H9 (cell line): Measurements from ENCODE around the gene CFAP97D2. TPM values are rescaled to one million over a fixed set of nuclear protein-coding genes. Genes with fewer than 3 reads are reported as not detected.

Experiments
- DNase-seq: peaks from one replicate; pipeline ENCODE4 v3.0.0-alpha.2; 2017
- H2AFZ ChIP-seq: one replicate; pipeline ENCODE4 v1.6.1; 2013; ENCODE audit warnings: mild to moderate bottlenecking, low read length, control low read depth, moderate library complexity
- H2AK5ac ChIP-seq: 2 replicates; pipeline ENCODE4 v1.6.1; 2013; ENCODE audit warnings: low read length, control low read depth, mixed read lengths; ENCODE audit not compliant: insufficient read length
- H2BK120ac ChIP-seq: one replicate; pipeline ENCODE4 v1.6.1; 2013; ENCODE audit warnings: low read depth, mild to moderate bottlenecking, low read length, control low read depth, inconsistent platforms; ENCODE audit not compliant: poor library complexity, severe bottlenecking
- H2BK12ac ChIP-seq: 2 replicates; pipeline ENCODE4 v1.6.1; 2013; ENCODE audit warnings: low read length, control low read depth, mixed read lengths, low read depth; ENCODE audit not compliant: insufficient read length
- H2BK15ac ChIP-seq: 2 replicates; pipeline ENCODE4 v1.6.1; 2013; ENCODE audit warnings: low read depth, low read length, control low read depth
- H2BK20ac ChIP-seq: one replicate; pipeline ENCODE4 v1.6.1; 2013; ENCODE audit warnings: low read depth, mild to moderate bottlenecking, low read length, control low read depth, inconsistent platforms; ENCODE audit not compliant: poor library complexity, severe bottlenecking
- H2BK5ac ChIP-seq: 2 replicates; pipeline ENCODE4 v1.6.1; 2013; ENCODE audit warnings: low read length, control low read depth, mixed read lengths; ENCODE audit not compliant: insufficient read length
- H3K14ac ChIP-seq: 2 replicates; pipeline ENCODE4 v1.6.1; 2013; ENCODE audit warnings: low read length, control low read depth; ENCODE audit not compliant: insufficient read depth
- H3K18ac ChIP-seq: 2 replicates; pipeline ENCODE4 v1.6.1; 2013; ENCODE audit warnings: low read depth, mild to moderate bottlenecking, mixed read lengths, low read length, control low read depth; ENCODE audit not compliant: insufficient read length
- H3K23ac ChIP-seq: 2 replicates; pipeline ENCODE4 v1.6.1; 2013; ENCODE audit warnings: low read length, control low read depth, mixed read lengths, low read depth; ENCODE audit not compliant: insufficient read length
- H3K23me2 ChIP-seq: 2 replicates; pipeline ENCODE4 v1.6.1; 2013; ENCODE audit warnings: low read depth, mild to moderate bottlenecking, mixed read lengths, low read length, control low read depth; ENCODE audit not compliant: insufficient read length, poor library complexity, severe bottlenecking
- H3K27ac ChIP-seq: 2 replicates; pipeline ENCODE4 v1.5.1; 2013; ENCODE audit warnings: low read length, control low read depth, mixed read lengths, low read depth; ENCODE audit not compliant: insufficient read length
- H3K27me3 ChIP-seq: 2 replicates; pipeline ENCODE4 v1.6.1; 2013; ENCODE audit warnings: low read length, control low read depth, inconsistent platforms; ENCODE audit not compliant: insufficient read depth
- H3K4ac ChIP-seq: 2 replicates; pipeline ENCODE4 v1.6.1; 2013; ENCODE audit warnings: low read depth, mild to moderate bottlenecking, control low read depth, inconsistent platforms, low read length, moderate library complexity
- H3K4me1 ChIP-seq: 2 replicates; pipeline ENCODE4 v1.6.1; 2013; ENCODE audit warnings: low read length, control low read depth, inconsistent platforms; ENCODE audit not compliant: insufficient read depth
- H3K4me2 ChIP-seq: 2 replicates; pipeline ENCODE4 v1.6.1; 2013; ENCODE audit warnings: low read length, control low read depth, mixed read lengths; ENCODE audit not compliant: insufficient read length, insufficient read depth
- H3K56ac ChIP-seq: 2 replicates; pipeline ENCODE4 v1.6.1; 2013; ENCODE audit warnings: low read depth, mild to moderate bottlenecking, mixed read lengths, low read length, control low read depth; ENCODE audit not compliant: insufficient read length
- H3K79me1 ChIP-seq: 2 replicates; pipeline ENCODE4 v1.6.1; 2013; ENCODE audit warnings: low read depth, mild to moderate bottlenecking, moderate library complexity, low read length, control low read depth, inconsistent platforms; ENCODE audit not compliant: insufficient read depth, poor library complexity, severe bottlenecking
- H3K79me2 ChIP-seq: 2 replicates; pipeline ENCODE4 v1.6.1; 2013; ENCODE audit warnings: low read length, control low read depth, inconsistent platforms; ENCODE audit not compliant: insufficient read depth
- H3K9ac ChIP-seq: 2 replicates; pipeline ENCODE4 v1.6.1; 2013; ENCODE audit warnings: low read length, control low read depth, mixed read lengths; ENCODE audit not compliant: insufficient read length; ENCODE audit errors: extremely low read depth
- H3K9me3 ChIP-seq: one replicate; pipeline ENCODE4 v1.6.1; 2013; ENCODE audit warnings: low read depth, low read length, inconsistent platforms; ENCODE audit not compliant: control insufficient read depth
- H3T11ph ChIP-seq: one replicate; pipeline ENCODE4 v1.6.1; 2013; ENCODE audit warnings: mild to moderate bottlenecking, low read length, control low read depth, inconsistent platforms
- H4K20me1 ChIP-seq: one replicate; pipeline ENCODE4 v1.6.1; 2013; ENCODE audit not compliant: control insufficient read depth, insufficient read length, insufficient read depth
- H4K5ac ChIP-seq: 2 replicates; pipeline ENCODE4 v1.6.1; 2013; ENCODE audit warnings: low read depth, mild to moderate bottlenecking, mixed read lengths, low read length, control low read depth; ENCODE audit not compliant: insufficient read length
- H4K8ac ChIP-seq: replicated peaks from 2 replicates; pipeline ENCODE4 v1.6.1; 2013; ENCODE audit warnings: low read length, control low read depth, mixed read lengths, low read depth; ENCODE audit not compliant: insufficient read length
- H4K91ac ChIP-seq: 2 replicates; pipeline ENCODE4 v1.6.1; 2013; ENCODE audit warnings: low read depth, mild to moderate bottlenecking, moderate library complexity, mixed read lengths, low read length, control low read depth; ENCODE audit not compliant: insufficient read length
- H3K27ac Mint-ChIP-seq, 3 experiments: 2 replicates in 2 of 3; 3 replicates in 1 of 3; pipeline ENCODE4 v1.8.0; 2020 to 2021; ENCODE audit warnings: mixed read lengths in 3 of 3, mild to moderate bottlenecking in 1 of 3, moderate library complexity in 1 of 3
- H3K27me3 Mint-ChIP-seq: 2 replicates; pipeline ENCODE4 v1.8.0; 2021; ENCODE audit warnings: low read depth, mild to moderate bottlenecking, moderate library complexity, mixed read lengths
- H3K36me3 Mint-ChIP-seq, 3 experiments: 2 replicates in 2 of 3; 3 replicates in 1 of 3; pipeline ENCODE4 v1.8.0; 2020 to 2021; ENCODE audit warnings: low read depth in 3 of 3, mixed read lengths in 3 of 3; ENCODE audit not compliant: insufficient read depth in 1 of 3
- H3K4me1 Mint-ChIP-seq, 2 experiments: 2 replicates each; pipeline ENCODE4 v1.8.0; 2020; ENCODE audit warnings: mixed read lengths in 2 of 2
- H3K4me3 Mint-ChIP-seq, 2 experiments: 2 replicates in 1 of 2; 3 replicates in 1 of 2; pipeline ENCODE4 v1.8.0; 2020 to 2021; ENCODE audit warnings: mild to moderate bottlenecking in 2 of 2, mixed read lengths in 2 of 2, moderate library complexity in 1 of 2
- H3K9me3 Mint-ChIP-seq, 2 experiments: 2 replicates in 1 of 2; 3 replicates in 1 of 2; pipeline ENCODE4 v1.8.0; 2020; ENCODE audit warnings: mild to moderate bottlenecking in 2 of 2, mixed read lengths in 2 of 2, moderate library complexity in 1 of 2
- CTCF ChIP-seq: fragments of 200-600 bp; sonication (generic); conservative IDR thresholded peaks from 3 replicates; pipeline ENCODE4 v1.8.0; 2021; ENCODE audit warnings: antibody characterized with exemption, mild to moderate bottlenecking
- WGBS: extraction: QIAGEN DNeasy Blood & Tissue Kit; methylation state at CpG from one replicate; pipeline ENCODE4 v1.1.7; 2013; ENCODE audit warnings: missing lambda C conversion rate, low lambda C conversion rate, mixed read lengths; ENCODE audit not compliant: insufficient read length; ENCODE audit errors: extremely low coverage; 5-methylcytosine and 5-hydroxymethylcytosine counted together
- total RNA-seq: library from RNA; stranded (reverse); gene quantifications from 2 replicates; pipeline ENCODE4 v1.2.1, GENCODE V29; 2021

Gene CFAP97D2
- total RNA-seq, 1 experiment from 2014 or later = not detected

DNA sequence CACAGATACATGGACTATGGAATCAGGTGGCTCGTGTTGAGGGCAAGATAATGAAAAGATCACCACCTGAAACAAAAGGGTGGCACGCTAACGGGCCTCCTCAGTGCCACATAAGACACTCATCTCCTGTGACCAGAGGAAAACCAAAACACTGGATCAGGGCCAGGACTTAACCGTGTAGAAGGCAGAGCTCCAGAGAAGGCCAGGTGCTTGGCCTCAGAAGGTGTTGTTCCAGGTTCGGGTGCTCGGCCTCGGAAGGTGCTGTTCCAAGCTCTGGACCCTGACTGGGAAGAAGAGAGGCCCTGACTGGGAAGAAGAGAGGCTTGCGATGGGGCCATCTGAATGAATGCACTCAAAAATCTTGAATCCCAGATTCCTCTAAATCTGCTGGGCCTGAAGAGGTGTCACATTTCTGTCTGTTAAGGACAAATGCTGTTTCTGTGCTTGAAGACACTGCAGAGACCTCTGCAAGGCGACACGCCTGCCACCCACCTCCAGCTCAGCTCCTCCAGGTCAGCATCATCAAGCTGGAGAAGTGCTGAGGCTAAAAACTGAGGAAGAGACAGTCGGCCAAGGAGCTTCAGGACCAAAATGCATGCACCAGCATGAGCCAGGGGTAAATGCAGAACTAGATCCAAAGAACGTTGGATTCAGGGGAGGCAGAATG, 44.0 kb upstream of the CFAP97D2 start:
- peak overlapping the region in 1 of 2 experiments; percentile 19; a peak in 1 of 5 replicates for H3K4me3 Mint-ChIP-seq
- WGBS = no CpG with 5 or more reads among the region's 12 CpGs
- H3K27me3 ChIP-seq = no peaks in the 10 kb centered on the region

More for the DNA sequence above, 44.0 kb upstream of the CFAP97D2 start:
- Histone ChIP-seq H3K9ac (no peak overlapping the region), H3K14ac (no peak overlapping the region), H2BK120ac (no peak overlapping the region), H2BK15ac (no peak overlapping the region), H4K20me1 (no peaks in the 10 kb centered on the region), H4K91ac (no peak overlapping the region), H3K4ac (no peak overlapping the region), H3K27ac (no peak overlapping the region), H2BK20ac (no peak overlapping the region), H3K56ac (no peak overlapping the region), H2AK5ac (no peak overlapping the region), H2BK12ac (no peak overlapping the region), H2AFZ (no peak overlapping the region), H3K4me1 (no peaks in the 10 kb centered on the region; the same call in 1 of the 2 replicates), H2BK5ac (no peak overlapping the region), H3T11ph (no peak overlapping the region), H4K5ac (no peak overlapping the region), H3K4me2 (no peak overlapping the region), H3K23ac (no peak overlapping the region), H4K8ac (no peak overlapping the region), H3K9me3 (no peaks in the 10 kb centered on the region), H3K18ac (no peak overlapping the region), H3K79me2 (peaks cover 4% of the 10 kb centered on the region; the same call in 1 of the 2 replicates), H3K23me2 (peaks cover 10% of the 10 kb centered on the region), H3K79me1 (peaks cover 3% of the 10 kb centered on the region)
- TF ChIP-seq CTCF = no peak
- Mint-ChIP-seq H3K9me3 (peaks cover 4 to 8% of the 10 kb centered on the region in 2 experiments; a peak in 4 of 5 replicates), H3K4me1 (peaks cover 21 to 28% of the 10 kb centered on the region in 2 experiments), H3K27me3 (peaks cover 12% of the 10 kb centered on the region), H3K36me3 (peaks cover 0 to 10% (median 0%) of the 10 kb centered on the region in 3 experiments; a peak in 3 of 7 replicates), H3K27ac (peak overlapping the region in 1 of 3 experiments; percentile 13; a peak in 1 of 7 replicates)
- DNase-seq = no peak
